ENCODE data around the gene ZAP70. TPM values are rescaled to one million over a fixed set of nuclear protein-coding genes. Genes with fewer than 3 reads are reported as not detected.

ZAP70 gene
- total and polyA plus RNA-seq, 2 donors (not counting 1 experiment from before 2014, with no cell fraction given): 3.4 to 20.5 TPM

- no peaks in the 10 kb centered on the region for H3K4me1 Mint-ChIP-seq
- Histone ChIP-seq H3K27me3 (replicated peaks in 1 of 4; ENCODE audit: control extremely low read depth in 1 of 4, control insufficient read depth in 3 of 4, insufficient read depth in 4 of 4, low read length in 3 of 4) (no peaks in the 10 kb centered on the region), H3K4me3 (ENCODE audit: control extremely low read depth in 1 of 5, extremely low read depth in 1 of 5, insufficient read depth in 1 of 5, low read depth in 2 of 5, low read length in 4 of 5) (no peak overlapping the region), H3K4me2 (replicated peaks; ENCODE audit: low read depth, low read length, poor library complexity, severe bottlenecking) (no peak overlapping the region), H3K79me2 (ENCODE audit: control insufficient read depth, insufficient read depth, low read length) (peaks cover 3% of the 10 kb centered on the region), H2AFZ (ENCODE audit: insufficient read depth, low read depth, low read length, poor library complexity, severe bottlenecking) (no peak overlapping the region), H3K36me3 (replicated peaks in 1 of 2; ENCODE audit: control extremely low read depth in 1 of 2, control insufficient read depth in 1 of 2, extremely low read depth in 1 of 2, insufficient read depth in 2 of 2, low read length in 1 of 2) (peaks cover 23 to 57% of the 10 kb centered on the region in 2 experiments), H3K9ac (ENCODE audit: low read length) (no peak overlapping the region), H3K9me3 (ENCODE audit: control extremely low read depth in 1 of 3, control insufficient read depth in 2 of 3, insufficient read depth in 1 of 3, low read length in 2 of 3) (no peaks in the 10 kb centered on the region), H3K4me1 (ENCODE audit: control insufficient read depth in 2 of 2, insufficient read depth in 2 of 2, low read length in 2 of 2) (no peaks in the 10 kb centered on the region), H3K27ac (ENCODE audit: low read length in 2 of 2) (no peak overlapping the region), H4K20me1 (ENCODE audit: control insufficient read depth, insufficient read depth, low read length, poor library complexity, severe bottlenecking) (no peaks in the 10 kb centered on the region)
- TF ChIP-seq EZH2 (IDR thresholded peaks at IDR 0.05; ENCODE audit: borderline replicate concordance, insufficient read depth, low read depth, low read length, poor library complexity, severe bottlenecking): no peak
- TF ChIP-seq CTCF (IDR thresholded peaks at IDR 0.05): no peak
- no peak overlapping the region for H3K27ac Mint-ChIP-seq
- CTCF ChIA-PET: no interaction called here
- intact Hi-C loops (cut with micrococcal nuclease): no loop called here
- DNase-seq (no peak), ATAC-seq (ENCODE audit: low read depth) (no peak)
- H3K27me3 Mint-ChIP-seq: no peaks in the 10 kb centered on the region
- POLR2A ChIA-PET: no interaction called here
- 96% methylated on average over 6 of the region's 7 CpGs for WGBS (ENCODE audit: insufficient coverage)
- H3K4me3 Mint-ChIP-seq: no peak overlapping the region
- H3K9me3 Mint-ChIP-seq (ENCODE audit: insufficient read depth): no peaks in the 10 kb centered on the region
Measured at GRCh38 chr2:97788986-97789644, 75.7 kb downstream of the ZAP70 start.

Small RNA genes within 50 kb of the gene (small RNA-seq; reads per million reads assigned to genes)
- not detected for gene RNU4-8P (ENCODE audit: insufficient read length, low read depth, low replicate concordance)

Other genes with a start within 250 kb of the ZAP70 start
- gene ANKRD36B, start 123.7 kb upstream of the ZAP70 start, total RNA-seq: 81.3 and 90.2 TPM in 2 replicates
- gene ANKRD36B, start 123.7 kb upstream of the ZAP70 start, polyA plus RNA-seq: 7.8 and 13.0 TPM in 2 replicates
- gene COX5B, start 67.5 kb upstream of the ZAP70 start, total RNA-seq: 104 and 111 TPM in 2 replicates
- gene COX5B, start 67.5 kb upstream of the ZAP70 start, polyA plus RNA-seq: 118 and 164 TPM in 2 replicates
- gene ACTR1B, start 49.5 kb upstream of the ZAP70 start, total RNA-seq: 69.0 and 70.2 TPM in 2 replicates
- 143 and 155 TPM in 2 replicates for gene ACTR1B, start 49.5 kb upstream of the ZAP70 start, polyA plus RNA-seq
- 18.9 and 23.1 TPM in 2 replicates for gene C2orf92, start 43.9 kb upstream of the ZAP70 start, total RNA-seq
- gene C2orf92, start 43.9 kb upstream of the ZAP70 start, polyA plus RNA-seq: 15.3 and 19.0 TPM in 2 replicates